ENCODE data around the gene NISCH. TPM values are rescaled to one million over a fixed set of nuclear protein-coding genes. Genes with fewer than 3 reads are reported as not detected.
A peak's percentile ranks its signal among the peaks of the same experiment; 100 is the strongest.

Gene NISCH
- total RNA-seq, 1 experiment from 2014 or later = 72.8 TPM

GRCh38 chr3:52518723-52519444 lies 63.5 kb downstream of the NISCH start:
- no peaks in the 10 kb centered on the region for H4K20me1 ChIP-seq (ENCODE audit: insufficient read depth)
- H3K4me2 ChIP-seq (ENCODE audit: low read length) = no peak overlapping the region
- no peak for TF ChIP-seq ZFX (IDR thresholded peaks at IDR 0.05)
- TF ChIP-seq EZH2phosphoT487 (IDR thresholded peaks at IDR 0.05; ENCODE audit: borderline replicate concordance) = no peak
- no peak for TF ChIP-seq ATF3 (IDR thresholded peaks at IDR 0.05)
- TF ChIP-seq ZBTB33 (IDR thresholded peaks at IDR 0.05; ENCODE audit: extremely low read depth, insufficient replicate concordance, low read length) = no peak
- no peak for TF ChIP-seq REST (IDR thresholded peaks at IDR 0.05; ENCODE audit: low read depth)
- TF ChIP-seq RAD21 (IDR thresholded peaks at IDR 0.05; ENCODE audit: low read depth) = no peak
- TF ChIP-seq SIN3A (IDR thresholded peaks at IDR 0.05; ENCODE audit: low read depth) = no peak
- no peak for TF ChIP-seq CBX3 (IDR thresholded peaks at IDR 0.05; ENCODE audit: low read depth)
- TF ChIP-seq CTCF (IDR thresholded peaks at IDR 0.05 in 2 of 3, conservative IDR thresholded peaks at IDR 0.05 in 1 of 3; ENCODE audit: borderline replicate concordance in 1 of 3, insufficient read depth in 1 of 3, low read depth in 2 of 3, low read length in 2 of 3) = no peak
- no peak for TF ChIP-seq POLR2AphosphoS5 (IDR thresholded peaks at IDR 0.05; ENCODE audit: low read depth, low read length)
- no peak for TF ChIP-seq JUND (IDR thresholded peaks at IDR 0.05)
- TF ChIP-seq ZNF274 (IDR thresholded peaks at IDR 0.05; ENCODE audit: low read depth, low read length) = no peak
- no peak for TF ChIP-seq SRF (IDR thresholded peaks at IDR 0.05; ENCODE audit: low read depth)
- TF ChIP-seq MAX (IDR thresholded peaks at IDR 0.05) = no peak
- TF ChIP-seq YY1 (IDR thresholded peaks at IDR 0.05; ENCODE audit: extremely low read depth, insufficient replicate concordance, low read depth, low read length) = no peak
- no peak for TF ChIP-seq ELF1 (IDR thresholded peaks at IDR 0.05; ENCODE audit: borderline replicate concordance, low read depth)
- no peak overlapping the region for H2AFZ ChIP-seq (ENCODE audit: low read depth, low read length, poor library complexity, severe bottlenecking)
- BruUV-seq (replicated peaks) = no TSS peak
- ATAC-seq (peak; percentile 77), DNase-seq (ENCODE audit: low read depth, low spot score) (no peak)
- POLR2A ChIA-PET = interaction anchor here (1.0 kb wide), 1 partner anchor 17 kb away, joined by 3 read pairs; the partner anchor contains the start of gene UQCC5
- no peak overlapping the region for H3K9ac ChIP-seq (ENCODE audit: low read length)
- H3K27me3 ChIP-seq (ENCODE audit: insufficient read depth, low read length) = no peaks in the 10 kb centered on the region
- no peak overlapping the region for H3K4me3 ChIP-seq (replicated peaks in 1 of 2; ENCODE audit: low read depth in 1 of 2, low read length in 2 of 2)
- intact Hi-C loops (cut with micrococcal nuclease) = no loop called here
- RAD21 ChIA-PET (ENCODE audit: low non-redundant PET in 1 of 2, low total read pairs in 2 of 2, uncharacterized antibody in 2 of 2, unreplicated experiment in 2 of 2) = no interaction called here
- H3K79me2 ChIP-seq (ENCODE audit: insufficient read depth, low read length) = no peaks in the 10 kb centered on the region
- no peak overlapping the region for H3K27ac ChIP-seq (ENCODE audit: low read depth, low read length)
- no peaks in the 10 kb centered on the region for H3K36me3 ChIP-seq (ENCODE audit: control insufficient read depth in 1 of 2, insufficient read depth in 2 of 2, low read length in 2 of 2)
- no peaks in the 10 kb centered on the region for H3K9me2 ChIP-seq (ENCODE audit: insufficient read depth)
- H3K4me1 ChIP-seq (ENCODE audit: control insufficient read depth in 1 of 2, insufficient read depth in 2 of 2, low read length in 2 of 2) = peaks cover 0 to 3% of the 10 kb centered on the region in 2 experiments; a peak in 1 of 4 replicates
- CTCF ChIA-PET = interaction anchor here (0.6 kb wide), 1 partner anchor 464 kb away, joined by 5 read pairs; no protein-coding TSS in a partner anchor
- no peaks in the 10 kb centered on the region for H3K9me3 ChIP-seq (ENCODE audit: control insufficient read depth in 1 of 2, insufficient read depth in 1 of 2, low read depth in 1 of 2, low read length in 2 of 2)

All from HCT116 (cell line).